ENCODE measurements around the gene RTL5. TPM values are rescaled to one million over a fixed set of nuclear protein-coding genes. Genes with fewer than 3 reads are reported as not detected.
A peak's percentile ranks its signal among the peaks of the same experiment; 100 is the strongest.

Gene RTL5
- total RNA-seq, 6 donors from 2014 or later = 2.7 to 15.7 (median 6.4) TPM

DNA sequence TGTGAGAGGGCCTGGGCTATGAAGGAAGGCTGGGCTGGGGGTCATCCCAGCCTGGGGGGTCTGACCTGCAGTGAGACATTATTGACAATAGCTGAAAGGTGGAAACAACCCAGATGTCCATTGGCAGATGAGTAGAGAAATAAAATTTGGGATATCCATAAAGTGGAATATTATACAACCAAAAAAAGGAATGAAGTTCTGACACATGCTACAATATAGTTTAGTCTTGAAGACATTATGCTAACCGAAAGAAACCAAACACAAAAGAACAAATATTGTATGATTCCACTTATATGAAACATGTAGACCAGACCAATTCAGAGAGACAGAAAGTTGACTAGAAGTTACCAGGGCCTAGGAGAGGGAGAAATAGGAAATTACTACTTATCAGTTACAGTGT lies 44.7 kb downstream of the RTL5 start:
- Histone ChIP-seq H3K36me3 (no peaks in the 10 kb centered on the region), H3K4me3 (no peak overlapping the region), H3K27me3 (no peaks in the 10 kb centered on the region), H3K4me1 (no peaks in the 10 kb centered on the region), H3K27ac (no peak overlapping the region), H3K9me3 (no peaks in the 10 kb centered on the region)
- no peak for DNase-seq
- TF ChIP-seq, protein P1, sequence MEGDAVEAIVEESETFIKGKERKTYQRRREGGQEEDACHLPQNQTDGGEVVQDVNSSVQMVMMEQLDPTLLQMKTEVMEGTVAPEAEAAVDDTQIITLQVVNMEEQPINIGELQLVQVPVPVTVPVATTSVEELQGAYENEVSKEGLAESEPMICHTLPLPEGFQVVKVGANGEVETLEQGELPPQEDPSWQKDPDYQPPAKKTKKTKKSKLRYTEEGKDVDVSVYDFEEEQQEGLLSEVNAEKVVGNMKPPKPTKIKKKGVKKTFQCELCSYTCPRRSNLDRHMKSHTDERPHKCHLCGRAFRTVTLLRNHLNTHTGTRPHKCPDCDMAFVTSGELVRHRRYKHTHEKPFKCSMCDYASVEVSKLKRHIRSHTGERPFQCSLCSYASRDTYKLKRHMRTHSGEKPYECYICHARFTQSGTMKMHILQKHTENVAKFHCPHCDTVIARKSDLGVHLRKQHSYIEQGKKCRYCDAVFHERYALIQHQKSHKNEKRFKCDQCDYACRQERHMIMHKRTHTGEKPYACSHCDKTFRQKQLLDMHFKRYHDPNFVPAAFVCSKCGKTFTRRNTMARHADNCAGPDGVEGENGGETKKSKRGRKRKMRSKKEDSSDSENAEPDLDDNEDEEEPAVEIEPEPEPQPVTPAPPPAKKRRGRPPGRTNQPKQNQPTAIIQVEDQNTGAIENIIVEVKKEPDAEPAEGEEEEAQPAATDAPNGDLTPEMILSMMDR (IDR thresholded peaks at IDR 0.05) = no peak
- TF ChIP-seq POLR2A (IDR thresholded peaks at IDR 0.05) = no peak
- TF ChIP-seq EP300 (IDR thresholded peaks at IDR 0.05) = no peak
- TF ChIP-seq POLR2AphosphoS5 (IDR thresholded peaks at IDR 0.05) = no peak
- no peak for ATAC-seq (ENCODE audit: low FRiP score in 2 of 2)
- WGBS, 2 donors = 90 to 96% methylated on average over 1 of the region's 1 CpG

DNA sequence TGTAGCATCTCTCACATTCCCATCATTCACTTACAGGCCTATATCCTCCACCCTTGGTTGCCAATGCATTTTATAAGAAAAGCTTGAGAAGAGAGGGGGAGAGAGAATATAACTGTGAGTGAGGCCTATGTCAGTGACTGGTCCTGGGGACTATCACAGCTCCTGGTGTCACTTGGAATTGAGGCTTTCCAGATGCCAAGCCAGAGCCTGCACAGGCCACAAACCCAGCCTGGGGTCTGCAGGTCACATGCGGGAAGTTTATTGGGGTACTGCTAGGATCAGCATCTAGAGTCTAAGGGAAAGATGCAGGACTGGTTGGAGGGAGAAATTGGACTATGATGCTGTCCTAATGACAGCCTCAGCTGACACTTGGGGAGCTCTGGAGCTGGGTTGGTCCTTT lies 47.6 kb downstream of the RTL5 start:
- no peak overlapping the region for H3K27ac ChIP-seq
- H3K4me1 ChIP-seq = peaks cover 0 to 8% (median 2%) of the 10 kb centered on the region in 4 donors
- H3K27me3 ChIP-seq = no peaks in the 10 kb centered on the region
- H3K9me3 ChIP-seq = no peaks in the 10 kb centered on the region
- H3K4me3 ChIP-seq = no peak overlapping the region
- no peak for ATAC-seq (ENCODE audit: low FRiP score in 2 of 2)
- no peak for TF ChIP-seq POLR2AphosphoS5 (IDR thresholded peaks at IDR 0.05)
- TF ChIP-seq, protein P1 (IDR thresholded peaks at IDR 0.05) = no peak
- no peak for TF ChIP-seq POLR2A (IDR thresholded peaks at IDR 0.05)
- TF ChIP-seq EP300 (IDR thresholded peaks at IDR 0.05) = no peak
- 100% methylated on average over 1 of the region's 1 CpG; no CpG with 5 or more reads in 1 of the 2 donors for WGBS, 2 donors
- H3K36me3 ChIP-seq = no peaks in the 10 kb centered on the region
- DNase-seq = no peak

DNA sequence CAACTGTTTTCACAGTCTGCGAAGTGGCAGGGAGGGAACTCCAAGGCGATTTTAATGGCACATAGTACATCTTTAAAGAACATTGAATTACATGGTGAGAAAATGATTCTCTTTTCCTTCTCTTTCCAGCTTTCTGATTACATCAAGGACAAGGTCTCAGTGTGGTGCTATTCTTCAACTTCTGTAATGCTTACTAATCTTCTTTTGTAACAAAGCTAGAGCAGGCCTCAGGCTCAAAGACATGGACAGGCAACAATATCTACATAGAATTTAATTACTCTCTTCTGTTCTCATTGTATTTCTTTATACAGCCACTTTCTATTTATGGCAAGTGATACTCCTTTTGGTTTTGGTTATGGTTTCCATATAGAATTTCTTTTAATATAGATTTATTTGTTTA lies 48.4 kb downstream of the RTL5 start:
- WGBS, 2 donors = 80 to 95% methylated on average over 2 of the region's 2 CpGs
- no peaks in the 10 kb centered on the region for H3K36me3 ChIP-seq
- H3K27ac ChIP-seq = no peak overlapping the region
- no peak overlapping the region for H3K4me3 ChIP-seq
- ATAC-seq (ENCODE audit: low FRiP score in 2 of 2) (no peak), DNase-seq (no peak)
- TF ChIP-seq POLR2A (IDR thresholded peaks at IDR 0.05) = no peak
- no peak for TF ChIP-seq POLR2AphosphoS5 (IDR thresholded peaks at IDR 0.05)
- TF ChIP-seq EP300 (IDR thresholded peaks at IDR 0.05) = no peak
- TF ChIP-seq, protein P1 (IDR thresholded peaks at IDR 0.05) = no peak
- H3K4me1 ChIP-seq = peaks cover 0 to 15% (median 3%) of the 10 kb centered on the region in 4 donors
- no peaks in the 10 kb centered on the region for H3K9me3 ChIP-seq
- H3K27me3 ChIP-seq = no peaks in the 10 kb centered on the region

DNA sequence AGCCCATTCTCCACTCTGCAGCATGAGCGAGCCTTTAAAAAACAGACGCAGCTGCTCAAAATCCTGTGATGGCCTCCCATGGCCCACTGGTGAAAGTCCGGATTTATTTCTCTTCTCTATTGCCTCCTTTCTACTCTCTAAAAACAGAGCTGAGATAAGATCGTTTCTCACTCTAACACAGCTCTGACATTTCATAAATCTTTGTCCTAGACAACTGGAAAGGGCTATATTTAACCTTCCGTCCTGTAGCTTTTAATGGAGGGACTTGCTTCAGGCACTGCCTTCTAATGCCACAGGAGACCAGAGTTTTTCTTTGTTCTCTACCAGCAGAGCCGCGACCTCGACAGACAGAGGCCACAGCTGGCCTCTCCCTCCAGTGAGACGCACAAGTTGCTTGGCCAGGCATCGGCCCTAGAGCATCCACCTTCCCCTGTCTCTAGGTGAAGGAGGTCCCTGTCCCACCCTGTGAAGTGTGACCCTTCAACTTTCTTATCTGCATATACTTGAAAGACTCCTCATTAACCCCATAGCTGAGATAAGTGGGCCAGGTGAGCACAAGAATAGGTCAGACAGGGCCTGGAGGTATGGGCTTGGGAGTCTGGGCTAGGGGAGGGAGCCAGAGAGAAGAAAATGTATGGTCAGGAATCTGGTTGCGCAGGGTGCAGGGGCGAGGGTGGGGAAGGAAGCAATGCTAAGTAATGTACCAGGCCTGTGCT lies 50.0 kb downstream of the RTL5 start:
- ATAC-seq (ENCODE audit: low FRiP score in 2 of 2) (no peak), DNase-seq (no peak)
- Histone ChIP-seq H3K4me3 (no peak overlapping the region), H3K27ac (peak overlapping the region in 1 of 4 donors; percentile 37), H3K4me1 (peaks cover 0 to 21% (median 3%) of the 10 kb centered on the region in 4 donors), H3K9me3 (no peaks in the 10 kb centered on the region), H3K36me3 (no peaks in the 10 kb centered on the region), H3K27me3 (no peaks in the 10 kb centered on the region)
- 61 to 68% methylated on average over 7 to 12 of the region's 12 CpGs for WGBS, 2 donors
- TF ChIP-seq, protein P1 (IDR thresholded peaks at IDR 0.05) = no peak
- TF ChIP-seq EP300 (IDR thresholded peaks at IDR 0.05) (no peak), POLR2A (IDR thresholded peaks at IDR 0.05) (no peak), POLR2AphosphoS5 (IDR thresholded peaks at IDR 0.05) (no peak)

DNA sequence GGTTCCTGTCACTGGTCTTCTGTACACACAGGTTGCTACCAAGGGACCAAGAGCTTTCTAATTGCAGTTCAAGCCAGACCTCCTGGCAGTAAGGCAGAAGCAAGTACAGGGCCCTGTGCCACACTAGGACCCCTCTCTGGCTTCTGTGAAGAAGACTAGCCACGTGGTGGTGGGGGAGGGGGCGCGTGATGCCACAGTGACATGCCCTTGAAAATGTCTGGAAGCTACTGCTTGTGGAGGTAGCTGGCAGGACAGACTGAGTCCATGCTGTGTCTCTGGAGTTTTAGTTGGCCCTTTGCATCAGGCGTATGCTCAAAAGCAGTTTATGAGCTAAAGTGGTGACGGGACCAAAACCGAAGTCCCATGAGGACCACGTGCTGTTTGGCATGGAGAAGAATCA lies 50.9 kb downstream of the RTL5 start:
- Histone ChIP-seq H3K9me3 (no peaks in the 10 kb centered on the region), H3K4me3 (peak overlapping the region in 2 of 4 donors; percentile 4 to 32), H3K27ac (no peak overlapping the region), H3K4me1 (peaks cover 0 to 21% (median 3%) of the 10 kb centered on the region in 4 donors), H3K27me3 (no peaks in the 10 kb centered on the region), H3K36me3 (no peaks in the 10 kb centered on the region)
- WGBS, 2 donors = 72 to 100% methylated on average over 4 to 7 of the region's 7 CpGs
- ATAC-seq (ENCODE audit: low FRiP score in 2 of 2) (no peak), DNase-seq (no peak)
- no peak for TF ChIP-seq POLR2AphosphoS5 (IDR thresholded peaks at IDR 0.05)
- no peak for TF ChIP-seq EP300 (IDR thresholded peaks at IDR 0.05)
- no peak for TF ChIP-seq POLR2A (IDR thresholded peaks at IDR 0.05)
- TF ChIP-seq, protein P1 (IDR thresholded peaks at IDR 0.05) = no peak

Data from upper lobe of left lung (tissue), 6 donors.